HG03025 (cell line): Measurements from ENCODE around the gene SV2B.

Source experiments
- ATAC-seq: cut with Tn5 transposase; IDR thresholded peaks from one replicate; pipeline ENCODE4 v1.9.1; 2021; ENCODE audit warnings: mild to moderate bottlenecking, moderate library complexity; ENCODE audit not compliant: unreplicated experiment, low FRiP score

SV2B gene

GRCh38 chr15:91348752-91349500, 248.9 kb downstream of the SV2B start:
- no peak for ATAC-seq
